ENCODE results near the gene C17orf100.

DNA sequence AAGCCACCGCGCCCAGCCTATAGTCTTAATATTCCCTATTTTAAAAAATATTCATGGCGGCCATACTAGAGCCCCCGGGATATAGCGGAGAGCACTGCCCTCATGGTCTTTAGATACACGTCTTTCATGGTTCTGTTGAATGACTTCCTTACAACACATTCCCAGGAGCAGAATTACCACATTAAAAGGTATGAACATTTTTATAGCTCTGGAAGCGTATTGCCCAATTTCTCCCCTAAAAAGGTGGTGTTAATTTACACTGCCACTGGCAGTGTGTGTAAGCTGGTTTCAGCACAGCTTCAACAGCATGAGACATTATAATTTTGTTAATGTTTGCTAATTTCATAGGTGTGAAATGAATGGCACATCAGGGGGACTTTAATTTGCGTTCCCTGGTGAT, 19.0 kb downstream of the C17orf100 start:
- TF ChIP-seq CTCF (IDR thresholded peaks at IDR 0.05) (no peak), POLR2A (IDR thresholded peaks at IDR 0.05) (no peak)

Measured in esophagus squamous epithelium (tissue), 4 donors.